Osteocyte (in vitro differentiated cells): ENCODE measurements around the gene ELF3. TPM values are rescaled to one million over a fixed set of nuclear protein-coding genes. Genes with fewer than 3 reads are reported as not detected.

Experiments used
- DNase-seq: peaks from one replicate; pipeline ENCODE4 v3.0.0; 2021; ENCODE audit warnings: mixed read lengths; ENCODE audit not compliant: unreplicated experiment; ENCODE audit errors: extremely low spot score
- H3K27ac Mint-ChIP-seq: one replicate; pipeline ENCODE4 v1.8.0; 2021; ENCODE audit warnings: mild to moderate bottlenecking, mixed read lengths; ENCODE audit not compliant: unreplicated experiment
- H3K27me3 Mint-ChIP-seq: one replicate; pipeline ENCODE4 v1.8.0; 2021; ENCODE audit warnings: mixed read lengths; ENCODE audit not compliant: unreplicated experiment
- H3K36me3 Mint-ChIP-seq: one replicate; pipeline ENCODE4 v1.8.0; 2021; ENCODE audit warnings: mixed read lengths; ENCODE audit not compliant: unreplicated experiment
- H3K4me1 Mint-ChIP-seq: one replicate; pipeline ENCODE4 v1.8.0; 2021; ENCODE audit warnings: mixed read lengths; ENCODE audit not compliant: unreplicated experiment
- H3K4me3 Mint-ChIP-seq: one replicate; pipeline ENCODE4 v1.8.0; 2021; ENCODE audit warnings: mild to moderate bottlenecking, moderate library complexity, mixed read lengths; ENCODE audit not compliant: unreplicated experiment
- H3K9me3 Mint-ChIP-seq: one replicate; pipeline ENCODE4 v1.8.0; 2021; ENCODE audit warnings: mixed read lengths; ENCODE audit not compliant: unreplicated experiment
- total RNA-seq: library from RNA; stranded (reverse); gene quantifications from 2 replicates; pipeline ENCODE4 v1.2.1, GENCODE V29; 2021
- TF ChIP-seq, protein P1 (sequence below): fragments of 200-600 bp; sonication (generic); IDR thresholded peaks from 2 replicates; pipeline ENCODE4 v1.5.0; 2021; ENCODE audit warnings: antibody characterized with exemption, mild to moderate bottlenecking, moderate library complexity

Gene ELF3
- total RNA-seq, 1 donor from 2014 or later = 0.56 TPM

DNA sequence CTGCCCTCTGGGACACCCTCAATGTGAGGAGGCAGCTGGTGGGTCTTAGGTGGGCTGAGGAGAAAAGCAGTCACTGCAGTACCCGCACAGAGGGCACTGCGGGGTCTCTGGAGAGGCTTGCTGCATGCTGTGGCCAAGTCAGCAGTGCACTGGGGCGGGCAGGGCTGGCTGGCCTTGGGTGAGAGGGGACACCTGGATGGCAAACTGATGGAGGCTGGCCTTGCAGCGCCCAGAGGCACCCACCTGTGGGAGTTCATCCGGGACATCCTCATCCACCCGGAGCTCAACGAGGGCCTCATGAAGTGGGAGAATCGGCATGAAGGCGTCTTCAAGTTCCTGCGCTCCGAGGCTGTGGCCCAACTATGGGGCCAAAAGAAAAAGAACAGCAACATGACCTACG, 3.2 kb downstream of the ELF3 start:
- Mint-ChIP-seq H3K27me3 (peaks cover 5% of the 10 kb centered on the region), H3K27ac (no peak overlapping the region), H3K9me3 (no peaks in the 10 kb centered on the region), H3K4me1 (peaks cover 16% of the 10 kb centered on the region), H3K4me3 (no peak overlapping the region), H3K36me3 (no peaks in the 10 kb centered on the region)
- no peak for DNase-seq
- TF ChIP-seq, protein P1, sequence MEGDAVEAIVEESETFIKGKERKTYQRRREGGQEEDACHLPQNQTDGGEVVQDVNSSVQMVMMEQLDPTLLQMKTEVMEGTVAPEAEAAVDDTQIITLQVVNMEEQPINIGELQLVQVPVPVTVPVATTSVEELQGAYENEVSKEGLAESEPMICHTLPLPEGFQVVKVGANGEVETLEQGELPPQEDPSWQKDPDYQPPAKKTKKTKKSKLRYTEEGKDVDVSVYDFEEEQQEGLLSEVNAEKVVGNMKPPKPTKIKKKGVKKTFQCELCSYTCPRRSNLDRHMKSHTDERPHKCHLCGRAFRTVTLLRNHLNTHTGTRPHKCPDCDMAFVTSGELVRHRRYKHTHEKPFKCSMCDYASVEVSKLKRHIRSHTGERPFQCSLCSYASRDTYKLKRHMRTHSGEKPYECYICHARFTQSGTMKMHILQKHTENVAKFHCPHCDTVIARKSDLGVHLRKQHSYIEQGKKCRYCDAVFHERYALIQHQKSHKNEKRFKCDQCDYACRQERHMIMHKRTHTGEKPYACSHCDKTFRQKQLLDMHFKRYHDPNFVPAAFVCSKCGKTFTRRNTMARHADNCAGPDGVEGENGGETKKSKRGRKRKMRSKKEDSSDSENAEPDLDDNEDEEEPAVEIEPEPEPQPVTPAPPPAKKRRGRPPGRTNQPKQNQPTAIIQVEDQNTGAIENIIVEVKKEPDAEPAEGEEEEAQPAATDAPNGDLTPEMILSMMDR = no peak

DNA sequence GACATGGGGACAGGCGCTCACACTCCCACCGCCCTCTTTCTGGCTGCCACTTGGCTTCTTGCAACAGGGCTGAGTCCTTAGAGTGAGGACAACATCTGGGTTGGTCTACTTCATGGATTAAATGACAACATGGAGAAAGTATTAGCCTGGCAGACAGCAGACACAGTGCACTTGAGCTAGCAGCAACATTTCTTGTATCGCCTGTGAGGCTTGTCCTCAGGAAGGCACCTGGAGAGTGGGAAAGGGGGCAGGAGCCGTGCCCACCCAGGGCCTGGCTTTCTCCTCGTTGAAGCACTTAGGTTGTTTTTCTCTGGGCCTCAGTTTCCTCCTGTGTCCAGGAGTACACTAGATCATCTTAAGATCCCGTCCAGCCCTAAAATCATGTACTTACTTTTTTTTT, 3.7 kb downstream of the ELF3 start:
- Mint-ChIP-seq H3K36me3 (no peaks in the 10 kb centered on the region), H3K4me1 (peaks cover 21% of the 10 kb centered on the region), H3K27ac (no peak overlapping the region), H3K9me3 (no peaks in the 10 kb centered on the region), H3K27me3 (peaks cover 5% of the 10 kb centered on the region), H3K4me3 (no peak overlapping the region)
- no peak for DNase-seq
- TF ChIP-seq, protein P1 = no peak

DNA sequence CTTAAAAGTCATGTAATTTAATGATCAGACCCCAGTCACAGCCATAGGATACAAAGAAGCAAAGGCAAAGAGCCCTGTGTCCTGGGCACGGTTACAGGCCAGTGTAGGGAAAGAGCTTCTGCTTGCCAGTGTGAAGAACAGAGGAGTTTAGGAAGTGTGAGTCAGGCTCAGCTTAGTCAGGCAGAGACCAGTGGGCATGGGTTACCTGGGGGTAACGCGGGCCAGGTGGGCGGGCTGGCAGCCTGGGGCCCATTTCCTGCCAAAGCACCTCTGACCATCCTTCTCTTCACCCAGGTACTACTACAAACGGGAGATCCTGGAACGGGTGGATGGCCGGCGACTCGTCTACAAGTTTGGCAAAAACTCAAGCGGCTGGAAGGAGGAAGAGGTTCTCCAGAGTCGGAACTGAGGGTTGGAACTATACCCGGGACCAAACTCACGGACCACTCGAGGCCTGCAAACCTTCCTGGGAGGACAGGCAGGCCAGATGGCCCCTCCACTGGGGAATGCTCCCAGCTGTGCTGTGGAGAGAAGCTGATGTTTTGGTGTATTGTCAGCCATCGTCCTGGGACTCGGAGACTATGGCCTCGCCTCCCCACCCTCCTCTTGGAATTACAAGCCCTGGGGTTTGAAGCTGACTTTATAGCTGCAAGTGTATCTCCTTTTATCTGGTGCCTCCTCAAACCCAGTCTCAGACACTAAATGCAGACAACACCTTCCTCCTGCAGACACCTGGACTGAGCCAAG, 4.7 kb downstream of the ELF3 start:
- no peak overlapping the region for H3K27ac Mint-ChIP-seq
- DNase-seq = no peak
- H3K27me3 Mint-ChIP-seq = peaks cover 5% of the 10 kb centered on the region
- TF ChIP-seq, protein P1 = no peak
- peaks cover 17% of the 10 kb centered on the region for H3K4me1 Mint-ChIP-seq
- H3K36me3 Mint-ChIP-seq = no peaks in the 10 kb centered on the region
- no peaks in the 10 kb centered on the region for H3K9me3 Mint-ChIP-seq
- no peak overlapping the region for H3K4me3 Mint-ChIP-seq

DNA sequence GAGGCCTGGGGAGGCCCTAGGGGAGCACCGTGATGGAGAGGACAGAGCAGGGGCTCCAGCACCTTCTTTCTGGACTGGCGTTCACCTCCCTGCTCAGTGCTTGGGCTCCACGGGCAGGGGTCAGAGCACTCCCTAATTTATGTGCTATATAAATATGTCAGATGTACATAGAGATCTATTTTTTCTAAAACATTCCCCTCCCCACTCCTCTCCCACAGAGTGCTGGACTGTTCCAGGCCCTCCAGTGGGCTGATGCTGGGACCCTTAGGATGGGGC, 5.2 kb downstream of the ELF3 start:
- peaks cover 5% of the 10 kb centered on the region for H3K27me3 Mint-ChIP-seq
- H3K4me3 Mint-ChIP-seq = no peak overlapping the region
- H3K27ac Mint-ChIP-seq = no peak overlapping the region
- no peaks in the 10 kb centered on the region for H3K36me3 Mint-ChIP-seq
- no peak for DNase-seq
- H3K9me3 Mint-ChIP-seq = no peaks in the 10 kb centered on the region
- H3K4me1 Mint-ChIP-seq = peaks cover 12% of the 10 kb centered on the region
- TF ChIP-seq, protein P1 = no peak

DNA sequence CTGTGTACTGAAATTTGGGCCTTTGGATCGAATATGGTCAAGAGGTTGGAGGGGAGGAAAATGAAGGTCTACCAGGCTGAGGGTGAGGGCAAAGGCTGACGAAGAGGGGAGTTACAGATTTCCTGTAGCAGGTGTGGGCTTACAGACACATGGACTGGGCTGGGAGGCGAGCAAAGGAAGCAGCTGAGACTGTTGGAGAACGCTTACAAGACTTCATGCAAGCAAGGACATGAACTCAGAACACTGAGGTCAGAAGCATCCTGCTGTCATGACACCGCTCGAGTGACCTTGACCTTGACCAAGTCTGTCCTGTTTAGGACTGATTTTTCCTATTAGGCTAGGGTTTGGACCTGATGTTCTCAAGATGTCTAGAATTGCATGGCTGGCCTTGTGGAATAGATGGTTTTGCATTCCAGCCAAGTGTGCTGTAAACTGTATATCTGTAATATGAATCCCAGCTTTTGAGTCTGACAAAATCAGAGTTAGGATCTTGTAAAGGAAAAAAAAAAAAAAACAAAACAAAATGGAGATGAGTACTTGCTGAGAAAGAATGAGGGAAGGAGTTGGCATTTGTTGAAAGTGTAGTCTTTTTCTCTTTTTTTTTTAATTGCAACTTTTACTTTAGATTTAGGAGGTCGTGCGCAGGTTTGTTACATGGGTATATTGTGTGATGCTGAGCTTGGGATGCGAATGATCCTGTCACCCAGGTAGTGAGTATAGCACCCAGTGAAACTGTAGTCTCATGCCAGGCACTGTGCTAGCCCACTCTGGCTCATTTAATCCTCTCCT, 5.8 kb downstream of the ELF3 start:
- H3K36me3 Mint-ChIP-seq = no peaks in the 10 kb centered on the region
- TF ChIP-seq, protein P1 = no peak
- no peaks in the 10 kb centered on the region for H3K9me3 Mint-ChIP-seq
- no peak for DNase-seq
- peaks cover 5% of the 10 kb centered on the region for H3K27me3 Mint-ChIP-seq
- H3K27ac Mint-ChIP-seq = no peak overlapping the region
- H3K4me1 Mint-ChIP-seq = peaks cover 10% of the 10 kb centered on the region
- no peak overlapping the region for H3K4me3 Mint-ChIP-seq
